Liver (tissue), 9 donors: ENCODE results near the gene SLC9A8. TPM values are rescaled to one million over a fixed set of nuclear protein-coding genes. Genes with fewer than 3 reads are reported as not detected.
"Not testable (repeated sequence)": the region's sequence is repeated elsewhere in the genome, so short reads cannot be mapped to it uniquely, and the experiment has no call there.

Source experiments
- DNase-seq: peaks from one replicate; pipeline ENCODE4 v3.0.0-alpha.2; 2017; ENCODE audit warnings: low spot score
- H3K27ac ChIP-seq, 2 donors: one replicate each; pipeline ENCODE4 v1.7.0; 2013; ENCODE audit warnings: inconsistent platforms in 2 of 2, low read length in 2 of 2, control low read depth in 1 of 2, low read depth in 1 of 2, mild to moderate bottlenecking in 1 of 2
- H3K27me3 ChIP-seq, 4 donors: one replicate each; pipeline versions ENCODE4 v1.6.1 to v1.7.0; 2013; ENCODE audit warnings: low read length in 3 of 4, inconsistent platforms in 1 of 4, mild to moderate bottlenecking in 1 of 4, moderate library complexity in 1 of 4; ENCODE audit not compliant: control insufficient read depth in 4 of 4, insufficient read depth in 4 of 4
- H3K36me3 ChIP-seq, 4 donors: one replicate each; pipeline versions ENCODE4 v1.6.1 to v1.7.0; 2013; ENCODE audit warnings: low read length in 3 of 4, mild to moderate bottlenecking in 3 of 4, low read depth in 1 of 4, moderate library complexity in 1 of 4; ENCODE audit not compliant: control insufficient read depth in 4 of 4, insufficient read depth in 3 of 4
- H3K4me1 ChIP-seq, 4 donors: one replicate each; pipeline versions ENCODE4 v1.6.1 to v1.7.0; 2013; ENCODE audit warnings: low read length in 3 of 4, mild to moderate bottlenecking in 3 of 4, moderate library complexity in 1 of 4; ENCODE audit not compliant: control insufficient read depth in 4 of 4, insufficient read depth in 4 of 4
- H3K4me3 ChIP-seq, 3 donors: one replicate each; pipeline versions ENCODE4 v1.6.1 to v1.7.0; 2013; ENCODE audit warnings: low read length in 3 of 3, control low read depth in 1 of 3, low read depth in 1 of 3, mild to moderate bottlenecking in 1 of 3
- H3K9ac ChIP-seq, 2 donors: one replicate each; pipeline ENCODE4 v1.7.0; 2013; ENCODE audit warnings: low read length in 2 of 2, mild to moderate bottlenecking in 2 of 2, moderate library complexity in 2 of 2, control low read depth in 1 of 2, low read depth in 1 of 2
- H3K9me3 ChIP-seq, 4 donors: one replicate each; pipeline versions ENCODE4 v1.6.1 to v1.7.0; 2013; ENCODE audit warnings: low read length in 3 of 4; ENCODE audit not compliant: control insufficient read depth in 4 of 4
- EGR1 ChIP-seq, 2 donors: IDR thresholded peaks; 2 replicates each; pipeline ENCODE4 v1.6.1; 2016 to 2018; ENCODE audit warnings: antibody characterized with exemption in 2 of 2, low read depth in 2 of 2
- FOXA1 ChIP-seq: IDR thresholded peaks from 2 replicates; pipeline ENCODE4 v1.6.1; 2016; ENCODE audit warnings: antibody characterized with exemption
- FOXA2 ChIP-seq: IDR thresholded peaks from 2 replicates; pipeline ENCODE4 v1.6.1; 2016; ENCODE audit warnings: antibody characterized with exemption
- HNF4A ChIP-seq, 2 donors: conservative IDR thresholded peaks; 2 replicates each; pipeline ENCODE4 v1.6.1; 2016; ENCODE audit warnings: antibody characterized with exemption in 2 of 2, mild to moderate bottlenecking in 2 of 2
- HNF4G ChIP-seq: IDR thresholded peaks from 2 replicates; pipeline ENCODE4 v1.6.1; 2016; ENCODE audit warnings: antibody characterized with exemption
- JUND ChIP-seq, 2 donors: IDR thresholded peaks; 2 replicates each; pipeline ENCODE4 v1.6.1; 2016; ENCODE audit warnings: antibody characterized with exemption in 2 of 2
- SP1 ChIP-seq: IDR thresholded peaks from 2 replicates; pipeline ENCODE4 v1.6.1; 2018; ENCODE audit warnings: antibody characterized with exemption, mild to moderate bottlenecking
- YY1 ChIP-seq: IDR thresholded peaks from 2 replicates; pipeline ENCODE4 v1.6.1; 2016; ENCODE audit warnings: antibody characterized with exemption, mild to moderate bottlenecking
- WGBS: extraction: QIAGEN DNeasy Blood & Tissue Kit; methylation state at CpG from one replicate; pipeline ENCODE4 v1.1.7; 2013; 5-methylcytosine and 5-hydroxymethylcytosine counted together
- polyA plus RNA-seq, 2 donors: library from polyadenylated mRNA; stranded (reverse) in 1 of 2; unstranded in 1 of 2; fragments of 200-250 nt in 1 of 2; fragments of >200 nt in 1 of 2; fragmentation: Nextera tagmentation in 1 of 2; extraction: Ambion mirVana in 1 of 2; gene quantifications; one replicate each; pipeline versions ENCODE4 v1.2.1 to v1.2.3, GENCODE V29; 2013 to 2015
- total RNA-seq, 2 donors: library from RNA; depleted of rRNA; stranded (reverse); fragments of >200 nt; gene quantifications; one replicate each; pipeline ENCODE4 v1.2.3, GENCODE V29; 2014
- TF ChIP-seq, protein P1 (sequence below): IDR thresholded peaks from 2 replicates; pipeline ENCODE4 v1.6.1; 2016; ENCODE audit warnings: antibody characterized with exemption, mild to moderate bottlenecking
- donor health status: healthy.
- donor health status: healthy.
- donor health status: healthy.
- donor health status: healthy.
- donor health status: healthy.

The SLC9A8 gene
- total and polyA plus RNA-seq, 4 donors, result 4.0 to 9.5 (median 8.6) TPM

DNA sequence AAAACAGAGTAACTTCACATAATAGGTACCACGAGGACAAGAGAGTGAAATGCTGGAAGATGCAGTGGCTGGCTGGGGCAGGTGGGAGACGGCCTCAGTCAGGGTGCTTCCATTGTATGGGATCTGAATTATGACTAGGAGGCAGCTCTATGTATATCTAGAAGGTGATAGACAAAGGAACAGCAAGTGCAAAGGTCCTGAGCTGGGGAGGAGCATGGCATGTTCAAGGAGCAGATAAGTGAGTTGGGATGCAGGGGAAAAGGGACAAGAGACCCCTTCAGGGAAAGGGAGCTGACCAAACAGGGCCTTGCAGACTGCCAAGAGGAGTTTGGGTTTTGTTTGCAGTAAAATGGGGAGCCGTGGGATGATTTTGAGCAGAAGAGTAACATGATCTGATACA, 8.3 kb upstream of the SLC9A8 start (continued):
- TF ChIP-seq, protein P1, sequence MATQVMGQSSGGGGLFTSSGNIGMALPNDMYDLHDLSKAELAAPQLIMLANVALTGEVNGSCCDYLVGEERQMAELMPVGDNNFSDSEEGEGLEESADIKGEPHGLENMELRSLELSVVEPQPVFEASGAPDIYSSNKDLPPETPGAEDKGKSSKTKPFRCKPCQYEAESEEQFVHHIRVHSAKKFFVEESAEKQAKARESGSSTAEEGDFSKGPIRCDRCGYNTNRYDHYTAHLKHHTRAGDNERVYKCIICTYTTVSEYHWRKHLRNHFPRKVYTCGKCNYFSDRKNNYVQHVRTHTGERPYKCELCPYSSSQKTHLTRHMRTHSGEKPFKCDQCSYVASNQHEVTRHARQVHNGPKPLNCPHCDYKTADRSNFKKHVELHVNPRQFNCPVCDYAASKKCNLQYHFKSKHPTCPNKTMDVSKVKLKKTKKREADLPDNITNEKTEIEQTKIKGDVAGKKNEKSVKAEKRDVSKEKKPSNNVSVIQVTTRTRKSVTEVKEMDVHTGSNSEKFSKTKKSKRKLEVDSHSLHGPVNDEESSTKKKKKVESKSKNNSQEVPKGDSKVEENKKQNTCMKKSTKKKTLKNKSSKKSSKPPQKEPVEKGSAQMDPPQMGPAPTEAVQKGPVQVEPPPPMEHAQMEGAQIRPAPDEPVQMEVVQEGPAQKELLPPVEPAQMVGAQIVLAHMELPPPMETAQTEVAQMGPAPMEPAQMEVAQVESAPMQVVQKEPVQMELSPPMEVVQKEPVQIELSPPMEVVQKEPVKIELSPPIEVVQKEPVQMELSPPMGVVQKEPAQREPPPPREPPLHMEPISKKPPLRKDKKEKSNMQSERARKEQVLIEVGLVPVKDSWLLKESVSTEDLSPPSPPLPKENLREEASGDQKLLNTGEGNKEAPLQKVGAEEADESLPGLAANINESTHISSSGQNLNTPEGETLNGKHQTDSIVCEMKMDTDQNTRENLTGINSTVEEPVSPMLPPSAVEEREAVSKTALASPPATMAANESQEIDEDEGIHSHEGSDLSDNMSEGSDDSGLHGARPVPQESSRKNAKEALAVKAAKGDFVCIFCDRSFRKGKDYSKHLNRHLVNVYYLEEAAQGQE, result no peak
- no peak for TF ChIP-seq JUND (IDR thresholded peaks at IDR 0.05)
- no peak for TF ChIP-seq EGR1 (IDR thresholded peaks at IDR 0.05; ENCODE audit: low read depth in 2 of 2)
- no peak for TF ChIP-seq SP1
- no peak for TF ChIP-seq FOXA2

DNA sequence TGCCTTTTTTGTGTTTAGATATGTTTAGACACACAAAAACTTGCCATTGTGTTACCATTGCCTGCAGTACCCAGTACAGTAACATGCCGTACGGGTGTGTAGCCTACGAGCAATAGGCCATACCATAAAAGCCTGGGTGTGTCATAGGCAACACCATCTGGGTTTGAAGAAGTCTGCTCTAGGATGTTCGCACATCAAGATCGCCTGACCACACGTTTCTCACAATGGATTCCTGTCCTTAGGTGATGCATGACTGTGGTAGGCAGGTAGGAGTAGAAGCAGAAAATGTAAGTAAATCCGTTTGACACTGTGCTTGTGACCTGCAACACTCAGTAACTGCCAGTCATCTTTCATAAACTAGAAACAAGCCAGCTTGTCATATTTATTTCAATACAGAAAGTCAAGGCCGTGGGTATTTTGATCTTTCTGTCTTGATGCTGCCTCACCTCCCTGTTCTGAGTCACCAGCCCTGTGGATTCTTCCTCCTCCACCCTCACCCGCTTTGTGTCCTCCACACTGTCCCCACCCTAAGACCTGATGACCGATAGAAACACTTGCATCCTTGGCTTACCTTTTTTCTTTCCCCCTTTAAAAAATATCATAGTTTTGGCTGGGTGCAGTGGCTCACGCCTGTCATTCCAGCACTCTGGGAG, 7.3 kb upstream of the SLC9A8 start:
- not testable (repeated sequence) for H3K9ac ChIP-seq, H3K27me3 ChIP-seq, H3K9me3 ChIP-seq, DNase-seq, H3K4me3 ChIP-seq, H3K4me1 ChIP-seq, H3K36me3 ChIP-seq, H3K27ac ChIP-seq
- 84% methylated on average over 11 of the region's 11 CpGs for WGBS

DNA sequence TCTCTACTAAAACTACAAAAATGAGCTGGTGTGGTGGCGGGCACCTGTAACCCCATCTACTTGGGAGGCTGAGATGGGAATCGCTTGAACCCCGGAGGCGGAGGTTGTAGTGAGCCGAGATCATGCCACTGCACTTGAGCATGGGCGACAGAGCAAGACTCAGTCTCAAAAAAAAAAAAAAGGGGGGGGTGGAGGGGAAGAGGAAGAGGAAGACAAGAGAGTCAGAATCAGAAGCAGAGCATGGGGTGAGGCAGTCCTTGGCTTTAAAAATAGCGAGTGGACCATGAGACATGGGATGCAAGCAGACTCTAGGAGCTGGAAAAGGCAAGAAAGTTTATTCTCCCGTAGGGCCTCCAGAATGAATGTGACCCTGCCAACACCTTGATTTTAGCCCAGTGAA, 3.9 kb upstream of the SLC9A8 start:
- Histone ChIP-seq H3K27ac (no peak overlapping the region), H3K36me3 (no peaks in the 10 kb centered on the region), H3K27me3 (no peaks in the 10 kb centered on the region), H3K9ac (no peak overlapping the region), H3K4me1 (peaks cover 0 to 10% (median 7%) of the 10 kb centered on the region in 4 donors), H3K9me3 (no peaks in the 10 kb centered on the region), H3K4me3 (no peak overlapping the region)
- DNase-seq, result no peak
- TF ChIP-seq FOXA1, result no peak
- TF ChIP-seq, protein P1, result no peak
- no peak for TF ChIP-seq SP1
- no peak for TF ChIP-seq HNF4A (conservative IDR thresholded peaks at IDR 0.05)
- no peak for TF ChIP-seq YY1
- TF ChIP-seq HNF4G, result no peak
- TF ChIP-seq FOXA2, result no peak
- 92% methylated on average over 8 of the region's 8 CpGs for WGBS
